Activated naive CD4-positive, alpha-beta T cell treated with anti-CD3 and anti-CD28 coated beads for 36 hours (primary cell): Measurements from ENCODE around the gene SDHA. TPM values are rescaled to one million over a fixed set of nuclear protein-coding genes. Genes with fewer than 3 reads are reported as not detected.
"Not testable (repeated sequence)": the region's sequence is repeated elsewhere in the genome, so short reads cannot be mapped to it uniquely, and the experiment has no call there.

Experiments used
- CTCF ChIA-PET: fragments of 350-600 bp; sonication (Branson Sonifier 250); formaldehyde crosslinking; loops from one replicate; lab custom pipeline; 2021; ENCODE audit warnings: antibody characterized with exemption; lab: Charles Lee
- DNase-seq: peaks from one replicate; pipeline ENCODE4 v3.0.0-alpha.2; 2020
- H3K27ac Mint-ChIP-seq: one replicate; pipeline ENCODE4 v1.8.0; 2021; ENCODE audit warnings: mild to moderate bottlenecking, mixed read lengths
- H3K27me3 Mint-ChIP-seq: one replicate; pipeline ENCODE4 v1.8.0; 2021; ENCODE audit warnings: low read depth, mixed read lengths
- H3K36me3 Mint-ChIP-seq: one replicate; pipeline ENCODE4 v1.8.0; 2021; ENCODE audit warnings: low read depth, mixed read lengths
- H3K4me1 Mint-ChIP-seq: one replicate; pipeline ENCODE4 v1.8.0; 2021; ENCODE audit warnings: low read depth, mixed read lengths
- H3K4me3 Mint-ChIP-seq: one replicate; pipeline ENCODE4 v1.8.0; 2021; ENCODE audit warnings: mild to moderate bottlenecking, moderate library complexity, mixed read lengths
- H3K9me3 Mint-ChIP-seq: one replicate; pipeline ENCODE4 v1.8.0; 2021; ENCODE audit warnings: mixed read lengths
- intact Hi-C: fragments of 100-400 bp; cut with micrococcal nuclease; formaldehyde crosslinking; loops from one replicate; pipeline ENCODE4 v1.15.1; 2023
- total RNA-seq, 2 experiments: library from RNA; stranded (reverse); gene quantifications; one replicate each; pipeline ENCODE4 v1.2.3, GENCODE V29; 2021

The SDHA gene
- total RNA-seq, 2 experiments from 2014 or later, result 133 to 136 TPM

GRCh38 chr5:195401-196160, 22.5 kb upstream of the SDHA start:
- no peak for DNase-seq
- H3K4me3 Mint-ChIP-seq, result no peak overlapping the region
- no peaks in the 10 kb centered on the region for H3K4me1 Mint-ChIP-seq
- no peak overlapping the region for H3K27ac Mint-ChIP-seq
- CTCF ChIA-PET, result no interaction called here
- H3K27me3 Mint-ChIP-seq, result no peaks in the 10 kb centered on the region
- no peaks in the 10 kb centered on the region for H3K9me3 Mint-ChIP-seq
- no peaks in the 10 kb centered on the region for H3K36me3 Mint-ChIP-seq
- intact Hi-C loops, result no loop called here

- H3K27ac Mint-ChIP-seq, result no peak overlapping the region
- CTCF ChIA-PET, result no interaction called here
- H3K9me3 Mint-ChIP-seq, result no peaks in the 10 kb centered on the region
- intact Hi-C loops, result no loop called here
- H3K27me3 Mint-ChIP-seq, result no peaks in the 10 kb centered on the region
- H3K4me1 Mint-ChIP-seq, result no peaks in the 10 kb centered on the region
- H3K36me3 Mint-ChIP-seq, result no peaks in the 10 kb centered on the region
- DNase-seq, result no peak
- no peak overlapping the region for H3K4me3 Mint-ChIP-seq
Measured at GRCh38 chr5:196350-196749, 21.8 kb upstream of the SDHA start.

GRCh38 chr5:197031-197430, 21.1 kb upstream of the SDHA start:
- H3K36me3 Mint-ChIP-seq, H3K4me3 Mint-ChIP-seq, CTCF ChIA-PET, H3K9me3 Mint-ChIP-seq, H3K4me1 Mint-ChIP-seq, H3K27me3 Mint-ChIP-seq, H3K27ac Mint-ChIP-seq, DNase-seq, intact Hi-C loops: not testable (repeated sequence)

GRCh38 chr5:197892-198489, 20.1 kb upstream of the SDHA start:
- intact Hi-C loops, result no loop called here
- DNase-seq, result no peak
- Mint-ChIP-seq H3K4me1 (no peaks in the 10 kb centered on the region), H3K36me3 (peaks cover 2% of the 10 kb centered on the region), H3K27ac (no peak overlapping the region), H3K9me3 (no peaks in the 10 kb centered on the region), H3K27me3 (no peaks in the 10 kb centered on the region), H3K4me3 (no peak overlapping the region)
- CTCF ChIA-PET, result no interaction called here

GRCh38 chr5:198516-199196, 19.5 kb upstream of the SDHA start:
- no peaks in the 10 kb centered on the region for H3K4me1 Mint-ChIP-seq
- H3K27ac Mint-ChIP-seq, result no peak overlapping the region
- no peak overlapping the region for H3K4me3 Mint-ChIP-seq
- no peak for DNase-seq
- peaks cover 3% of the 10 kb centered on the region for H3K36me3 Mint-ChIP-seq
- no peaks in the 10 kb centered on the region for H3K27me3 Mint-ChIP-seq
- intact Hi-C loops, result no loop called here
- CTCF ChIA-PET, result no interaction called here
- no peaks in the 10 kb centered on the region for H3K9me3 Mint-ChIP-seq

- Mint-ChIP-seq H3K4me1 (no peaks in the 10 kb centered on the region), H3K27me3 (no peaks in the 10 kb centered on the region), H3K27ac (no peak overlapping the region), H3K9me3 (no peaks in the 10 kb centered on the region), H3K4me3 (no peak overlapping the region), H3K36me3 (peaks cover 6% of the 10 kb centered on the region)
- no peak for DNase-seq
- CTCF ChIA-PET, result no interaction called here
- intact Hi-C loops, result no loop called here
Measured at GRCh38 chr5:199197-199949, 18.7 kb upstream of the SDHA start.

- intact Hi-C loops, result no loop called here
- Mint-ChIP-seq H3K27ac (no peak overlapping the region), H3K36me3 (peaks cover 13% of the 10 kb centered on the region), H3K9me3 (no peaks in the 10 kb centered on the region), H3K4me3 (no peak overlapping the region), H3K4me1 (no peaks in the 10 kb centered on the region), H3K27me3 (no peaks in the 10 kb centered on the region)
- DNase-seq, result no peak
- CTCF ChIA-PET, result interaction anchor here (1.2 kb wide), 1 partner anchor 18 kb away, joined by 4 read pairs; the partner anchor contains the start of gene SDHA
Measured at GRCh38 chr5:199950-200645, 18.0 kb upstream of the SDHA start.

- CTCF ChIA-PET, result interaction anchor here (1.2 kb wide), 1 partner anchor 17 kb away, joined by 4 read pairs; the partner anchor contains the start of gene SDHA
- Mint-ChIP-seq H3K9me3 (no peaks in the 10 kb centered on the region), H3K4me3 (no peak overlapping the region), H3K36me3 (peaks cover 21% of the 10 kb centered on the region), H3K27me3 (no peaks in the 10 kb centered on the region), H3K27ac (no peak overlapping the region), H3K4me1 (no peaks in the 10 kb centered on the region)
- DNase-seq, result no peak
- intact Hi-C loops, result no loop called here
Measured at GRCh38 chr5:200985-201384, 17.1 kb upstream of the SDHA start.

GRCh38 chr5:201672-202071, 16.4 kb upstream of the SDHA start:
- CTCF ChIA-PET, result interaction anchor here (1.2 kb wide), 1 partner anchor 17 kb away, joined by 4 read pairs; the partner anchor contains the start of gene SDHA
- Mint-ChIP-seq H3K4me1 (no peaks in the 10 kb centered on the region), H3K9me3 (no peaks in the 10 kb centered on the region), H3K36me3 (peaks cover 21% of the 10 kb centered on the region), H3K27ac (no peak overlapping the region), H3K4me3 (no peak overlapping the region), H3K27me3 (no peaks in the 10 kb centered on the region)
- no peak for DNase-seq
- intact Hi-C loops, result no loop called here

GRCh38 chr5:203246-203930, 14.7 kb upstream of the SDHA start:
- H3K36me3 Mint-ChIP-seq, result peaks cover 26% of the 10 kb centered on the region
- H3K27me3 Mint-ChIP-seq, result no peaks in the 10 kb centered on the region
- no peak overlapping the region for H3K27ac Mint-ChIP-seq
- no peak overlapping the region for H3K4me3 Mint-ChIP-seq
- CTCF ChIA-PET, result interaction anchor here (1.8 kb wide), 1 partner anchor 15 kb away, joined by 4 read pairs; no protein-coding TSS in a partner anchor
- H3K9me3 Mint-ChIP-seq, result no peaks in the 10 kb centered on the region
- DNase-seq, result no peak
- H3K4me1 Mint-ChIP-seq, result peaks cover 2% of the 10 kb centered on the region
- intact Hi-C loops, result no loop called here

GRCh38 chr5:204001-204400, 14.1 kb upstream of the SDHA start:
- DNase-seq, result no peak
- CTCF ChIA-PET, result interaction anchor here (1.8 kb wide), 1 partner anchor 16 kb away, joined by 4 read pairs; no protein-coding TSS in a partner anchor
- H3K36me3 Mint-ChIP-seq, result peaks cover 26% of the 10 kb centered on the region
- intact Hi-C loops, result no loop called here
- no peaks in the 10 kb centered on the region for H3K9me3 Mint-ChIP-seq
- H3K27ac Mint-ChIP-seq, result no peak overlapping the region
- no peaks in the 10 kb centered on the region for H3K27me3 Mint-ChIP-seq
- H3K4me1 Mint-ChIP-seq, result peaks cover 5% of the 10 kb centered on the region
- H3K4me3 Mint-ChIP-seq, result no peak overlapping the region
